HUDEP-2 (cell line): Measurements from ENCODE around the gene ENTPD3.

Source experiments
- DNase-seq, 76 experiments: peaks; one replicate each; lab custom pipeline; 2025; ENCODE audit not compliant: unreplicated experiment in 76 of 76; lab: John Stamatoyannopoulos, UW

Gene ENTPD3

DNA sequence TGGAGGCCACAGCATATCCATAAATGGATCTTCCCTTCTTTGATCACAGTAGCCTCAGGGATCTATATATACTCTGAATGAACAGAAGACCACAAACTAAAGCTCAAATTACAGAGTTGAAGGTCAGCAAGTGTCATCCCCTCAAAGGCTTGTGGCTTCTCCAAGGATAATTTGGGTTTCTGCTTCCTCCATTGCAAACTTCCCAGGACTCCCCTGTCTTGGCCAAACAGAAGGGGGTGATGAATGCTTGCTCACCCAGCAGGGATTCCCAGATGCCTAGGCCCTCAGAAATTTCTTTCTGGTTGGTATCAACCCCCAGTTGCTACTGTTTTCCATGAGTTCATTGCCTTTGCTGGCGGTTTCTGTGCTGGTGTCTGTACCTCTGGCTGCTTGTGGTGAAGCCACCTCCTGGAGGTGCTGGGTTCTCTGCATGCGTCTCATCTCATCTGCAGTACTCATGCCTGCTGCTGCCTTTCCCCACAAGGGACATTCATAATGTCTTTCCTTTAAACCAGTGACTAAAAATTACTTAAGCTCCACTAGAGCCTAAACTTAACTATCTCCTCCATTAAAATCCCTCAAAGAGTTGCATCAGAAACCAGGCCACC, 17.7 kb downstream of the ENTPD3 start:
- no peak for DNase-seq

DNA sequence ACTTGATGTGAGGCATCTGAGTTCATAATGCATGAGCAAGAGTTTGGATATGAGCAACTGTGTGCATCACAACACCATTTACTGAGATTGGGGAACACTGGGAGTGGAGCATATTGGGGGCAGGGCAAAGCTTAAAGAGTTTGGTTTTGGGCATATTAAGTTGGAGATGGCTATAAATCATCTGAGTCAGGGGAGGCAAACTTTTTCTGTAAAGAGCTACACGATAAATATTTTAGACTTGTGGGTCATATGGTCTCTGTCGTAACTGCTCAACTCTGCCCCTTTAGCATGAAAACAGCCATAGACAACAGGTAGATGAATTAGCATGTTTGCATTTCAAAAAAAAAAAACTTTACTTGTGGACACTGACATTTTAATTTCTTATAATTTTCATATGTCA, 20.0 kb downstream of the ENTPD3 start:
- DNase-seq: no peak

DNA sequence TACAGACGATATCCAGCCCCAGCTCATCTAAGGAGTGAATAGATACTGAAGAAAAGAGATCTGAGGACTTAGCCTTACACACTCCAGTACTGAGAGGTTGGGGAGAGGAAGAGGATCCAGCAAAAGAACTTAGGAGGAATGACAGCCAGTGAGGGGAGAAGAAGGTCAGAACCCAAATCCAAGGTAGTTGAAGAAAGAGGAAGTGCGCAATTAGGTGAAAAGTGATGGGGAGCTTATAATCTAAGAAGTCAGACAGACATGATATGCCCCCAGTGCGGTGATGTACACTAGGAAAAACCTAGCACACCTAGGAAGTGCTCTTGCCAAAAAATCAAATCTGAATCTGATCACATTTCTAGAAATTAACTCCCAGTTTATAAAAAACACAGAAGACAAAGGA, 20.6 kb downstream of the ENTPD3 start:
- no peak for DNase-seq

DNA sequence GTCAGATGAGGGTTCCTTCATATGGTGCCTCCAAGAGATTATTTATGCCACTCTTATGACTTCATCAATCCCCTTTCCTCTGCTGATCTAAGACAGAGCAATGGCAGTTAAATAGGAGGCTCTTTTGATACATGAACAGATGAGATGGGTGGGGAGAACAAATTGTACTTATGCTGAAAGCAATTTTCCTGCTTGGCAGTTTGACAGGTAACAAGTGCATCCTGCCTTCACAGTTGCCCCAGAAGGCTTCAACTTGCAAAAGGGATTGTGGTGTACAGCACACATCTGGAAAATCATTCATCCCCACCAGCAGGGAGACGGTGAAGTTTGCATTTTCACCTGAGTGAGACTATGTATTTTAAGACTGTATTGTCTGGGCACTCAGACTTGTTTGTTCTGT, 27.3 kb downstream of the ENTPD3 start:
- DNase-seq: no peak

DNA sequence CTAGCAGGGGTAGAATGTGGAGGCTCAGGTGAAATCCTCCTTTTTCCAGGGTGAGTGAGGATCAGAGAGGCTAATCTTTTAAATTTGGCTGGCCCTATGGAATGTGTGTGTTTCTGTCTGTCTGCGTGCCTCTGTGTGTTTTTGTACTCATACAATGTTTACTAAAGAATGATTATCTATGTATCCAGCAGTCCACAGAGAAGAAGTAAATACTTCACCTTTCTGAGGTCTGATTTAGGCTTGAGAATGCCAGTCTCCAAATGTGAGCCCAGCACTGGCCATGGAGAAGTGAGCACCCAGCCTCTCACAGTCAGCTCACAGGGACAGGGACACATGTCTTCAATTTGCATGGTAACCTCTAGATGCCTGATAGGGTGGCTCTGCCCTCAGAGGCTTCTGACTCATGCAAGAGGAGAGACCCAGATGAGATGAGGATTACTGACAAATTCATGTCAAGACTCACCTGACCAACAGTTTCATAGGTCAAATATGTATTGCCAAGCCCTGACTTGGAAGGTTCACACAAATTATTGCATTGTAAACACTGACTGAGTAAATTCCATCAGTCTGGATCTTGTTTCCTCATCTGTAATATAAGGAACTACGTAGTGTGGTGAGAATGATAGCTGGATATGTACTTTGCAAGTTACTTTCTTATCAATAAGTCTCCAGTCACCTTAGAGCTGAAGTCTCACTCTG, 31.0 kb downstream of the ENTPD3 start:
- DNase-seq: peak in 23 of 76 experiments; percentile 1 to 43 (median 17)

DNA sequence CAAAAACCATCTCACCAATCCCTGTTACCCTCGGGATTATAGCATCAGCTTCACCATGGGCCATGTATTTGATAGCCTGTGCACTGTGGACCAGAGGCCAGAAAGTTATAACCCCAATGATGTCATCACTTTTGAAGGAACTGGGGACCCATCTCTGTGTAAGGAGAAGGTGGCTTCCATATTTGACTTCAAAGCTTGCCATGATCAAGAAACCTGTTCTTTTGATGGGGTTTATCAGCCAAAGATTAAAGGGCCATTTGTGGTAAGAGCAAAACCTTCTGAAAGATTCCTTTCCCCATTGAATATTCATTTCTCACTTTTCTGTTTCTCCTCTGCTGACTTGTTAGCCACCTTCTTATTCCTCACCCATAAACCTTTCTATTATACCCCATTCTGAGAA, 35.9 kb downstream of the ENTPD3 start:
- DNase-seq: no peak

DNA sequence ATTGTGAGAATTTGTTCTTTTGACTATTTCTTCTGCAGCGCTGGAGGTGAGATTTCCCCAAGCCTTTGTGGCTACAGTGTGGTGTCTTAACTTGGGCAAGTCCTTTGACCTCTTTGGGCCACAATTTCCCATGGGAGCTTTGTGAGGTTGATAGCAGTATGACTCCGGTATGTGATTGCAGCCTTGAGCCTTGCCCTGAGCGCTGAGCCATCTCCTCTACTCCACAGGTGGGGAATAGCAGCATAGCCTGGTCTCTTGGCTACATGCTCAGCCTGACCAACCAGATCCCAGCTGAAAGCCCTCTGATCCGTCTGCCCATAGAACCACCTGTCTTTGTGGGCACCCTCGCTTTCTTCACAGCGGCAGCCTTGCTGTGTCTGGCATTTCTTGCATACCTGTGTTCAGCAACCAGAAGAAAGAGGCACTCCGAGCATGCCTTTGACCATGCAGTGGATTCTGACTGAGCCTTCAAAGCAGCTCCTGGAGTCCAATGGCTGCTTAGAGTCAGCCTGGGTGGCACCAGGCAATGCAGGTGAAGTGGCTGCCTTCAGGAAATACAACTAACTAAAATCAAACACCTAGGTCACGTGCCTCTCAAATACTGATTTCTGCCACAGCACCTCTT, 40.2 kb downstream of the ENTPD3 start:
- no peak for DNase-seq

DNA sequence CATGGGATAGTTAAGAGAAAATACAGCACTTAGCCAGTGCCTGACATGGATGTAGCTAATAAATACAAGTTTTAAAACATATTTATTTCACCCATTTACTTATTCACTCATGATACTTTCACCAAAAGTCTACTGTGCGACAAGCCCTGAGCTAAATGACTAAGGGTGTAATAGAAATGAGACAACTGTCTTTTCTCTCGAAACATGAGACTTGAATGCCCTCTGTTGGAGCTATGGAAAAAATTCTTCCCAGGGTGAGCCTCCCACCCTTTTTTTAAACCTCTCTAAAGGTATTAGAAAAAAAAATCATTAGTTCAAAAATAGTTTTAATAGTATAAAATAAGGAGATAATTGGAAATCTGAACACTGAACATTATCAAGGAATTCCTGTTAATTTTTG, 45.8 kb downstream of the ENTPD3 start:
- DNase-seq: no peak

DNA sequence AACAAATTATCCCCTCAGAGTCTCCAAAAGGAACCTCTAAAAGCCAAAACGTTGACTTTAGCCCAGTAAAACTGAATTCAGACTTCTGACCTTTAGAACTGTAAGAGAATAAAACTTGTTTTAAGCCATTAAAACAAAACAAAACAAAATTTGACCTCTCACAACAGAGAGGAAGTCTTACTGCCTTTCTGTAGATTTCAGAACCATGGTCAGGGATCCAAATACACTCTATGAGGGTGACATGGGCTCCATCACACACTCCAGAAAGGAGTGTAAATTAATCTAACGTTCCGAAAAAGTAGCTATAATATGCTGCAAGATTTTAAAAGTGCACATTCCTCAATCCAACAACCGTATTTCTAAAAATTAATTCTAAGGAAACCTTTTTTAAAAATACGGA, 50.9 kb downstream of the ENTPD3 start:
- DNase-seq: no peak

DNA sequence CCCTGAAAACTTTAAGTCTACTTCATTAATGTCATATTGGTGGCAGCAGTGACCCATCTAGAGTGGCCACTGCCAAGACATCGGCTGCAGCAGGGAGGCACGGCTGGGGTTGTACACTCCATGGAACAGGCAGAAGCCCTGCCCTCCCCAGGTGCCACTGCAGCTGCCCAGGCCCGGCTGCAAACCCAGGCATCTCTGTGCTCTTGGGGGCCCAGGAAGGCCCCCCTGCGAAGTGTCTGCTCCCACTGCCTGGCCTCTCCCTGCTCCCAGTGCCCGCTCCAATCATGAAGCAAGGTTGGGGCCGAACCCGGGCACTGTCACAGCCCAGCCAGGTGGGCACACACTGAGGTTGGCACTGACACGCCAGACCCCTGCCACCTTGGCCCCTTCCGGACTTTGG, 58.1 kb downstream of the ENTPD3 start:
- no peak for DNase-seq

DNA sequence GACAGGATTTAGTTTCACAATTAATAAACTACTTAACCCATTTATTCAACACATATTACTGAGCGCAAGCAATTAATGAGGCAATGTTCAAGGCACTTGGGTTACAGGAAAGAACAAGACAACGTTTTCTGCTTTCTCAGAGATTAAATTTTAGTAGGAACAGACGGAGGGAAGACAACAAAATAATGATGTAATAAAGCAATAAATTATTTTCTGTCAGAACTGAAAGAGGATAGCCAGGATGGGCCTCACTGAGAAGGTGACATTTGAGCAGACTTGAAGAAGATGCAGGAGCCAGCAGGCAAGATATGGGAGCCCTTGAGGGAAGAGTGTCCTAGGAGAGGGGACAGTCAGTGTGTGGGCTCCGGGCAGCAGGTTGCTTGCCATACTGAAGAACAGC, 58.9 kb downstream of the ENTPD3 start:
- DNase-seq: no peak

DNA sequence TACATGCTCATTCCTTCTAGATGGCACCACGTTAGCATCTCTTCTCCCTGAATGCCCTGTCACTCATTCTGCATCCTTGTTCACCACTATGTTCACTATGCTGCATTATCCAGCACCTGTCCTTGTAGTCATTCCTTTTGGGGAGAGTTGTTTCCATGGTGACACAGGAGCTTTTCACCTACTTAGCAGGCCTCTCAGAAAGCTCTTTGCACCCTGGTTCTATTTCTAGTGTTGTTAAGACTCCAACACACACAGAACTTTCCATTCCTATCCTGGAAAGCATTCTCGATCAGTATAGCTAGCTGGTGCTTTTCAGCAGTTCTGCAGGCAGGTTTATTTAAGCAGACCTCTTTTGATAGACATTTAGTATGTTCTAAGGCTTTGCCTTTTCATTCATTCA, 63.5 kb downstream of the ENTPD3 start:
- DNase-seq: no peak

DNA sequence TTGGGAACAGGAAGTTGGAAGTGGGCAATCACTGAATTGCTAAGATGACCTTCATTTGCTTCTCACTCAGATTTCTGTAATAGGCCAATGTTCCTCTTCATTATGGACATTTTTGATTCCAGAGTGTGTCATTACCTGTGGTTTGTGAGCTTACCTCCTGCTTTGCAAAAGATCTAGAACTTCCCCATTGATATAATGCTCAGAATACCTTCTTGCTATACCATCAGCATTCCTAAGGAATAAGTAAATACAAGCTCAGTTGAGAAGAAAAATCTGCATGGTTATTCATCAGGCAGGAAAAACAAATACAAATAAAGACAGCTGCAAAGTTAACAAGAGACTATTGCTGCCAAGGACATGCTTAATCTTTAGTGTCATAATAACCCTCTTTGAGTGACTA, 64.6 kb downstream of the ENTPD3 start:
- no peak for DNase-seq

DNA sequence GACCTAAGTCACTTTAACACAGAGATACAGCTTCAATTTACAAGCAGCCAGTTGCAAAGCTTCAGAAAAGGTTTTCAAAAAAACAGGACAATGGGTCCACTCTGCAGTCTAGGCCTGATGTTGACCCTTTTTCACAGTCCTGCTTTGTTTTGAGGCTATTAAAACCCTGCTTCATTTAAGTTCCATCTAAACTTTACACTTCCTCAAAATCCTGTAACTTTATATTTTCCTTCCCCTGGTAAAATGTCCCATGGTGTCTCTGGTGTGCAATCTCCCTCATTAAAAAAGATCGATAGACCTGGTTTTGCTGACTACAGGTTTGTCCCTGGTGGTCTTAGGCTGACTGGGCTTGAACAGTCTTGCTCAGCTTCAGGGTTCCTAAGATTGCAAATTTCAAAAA, 65.1 kb downstream of the ENTPD3 start:
- DNase-seq: no peak

DNA sequence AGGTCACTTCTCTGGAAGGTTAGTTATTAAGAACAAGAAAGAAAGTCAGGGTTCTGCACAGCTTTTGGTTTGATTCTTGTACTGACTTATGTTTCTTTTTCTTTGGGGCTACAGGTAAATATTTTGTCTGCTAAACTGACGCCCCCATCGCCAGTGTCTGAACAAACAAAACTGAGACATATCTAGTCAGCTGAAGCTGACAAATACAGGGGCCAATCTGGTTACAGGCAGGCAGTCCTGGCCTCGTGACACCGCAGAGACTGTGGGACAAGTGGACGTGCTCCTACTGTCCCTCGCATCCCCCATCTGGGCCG, 65.5 kb downstream of the ENTPD3 start:
- peak in 1 of 76 experiments; percentile 26 for DNase-seq

DNA sequence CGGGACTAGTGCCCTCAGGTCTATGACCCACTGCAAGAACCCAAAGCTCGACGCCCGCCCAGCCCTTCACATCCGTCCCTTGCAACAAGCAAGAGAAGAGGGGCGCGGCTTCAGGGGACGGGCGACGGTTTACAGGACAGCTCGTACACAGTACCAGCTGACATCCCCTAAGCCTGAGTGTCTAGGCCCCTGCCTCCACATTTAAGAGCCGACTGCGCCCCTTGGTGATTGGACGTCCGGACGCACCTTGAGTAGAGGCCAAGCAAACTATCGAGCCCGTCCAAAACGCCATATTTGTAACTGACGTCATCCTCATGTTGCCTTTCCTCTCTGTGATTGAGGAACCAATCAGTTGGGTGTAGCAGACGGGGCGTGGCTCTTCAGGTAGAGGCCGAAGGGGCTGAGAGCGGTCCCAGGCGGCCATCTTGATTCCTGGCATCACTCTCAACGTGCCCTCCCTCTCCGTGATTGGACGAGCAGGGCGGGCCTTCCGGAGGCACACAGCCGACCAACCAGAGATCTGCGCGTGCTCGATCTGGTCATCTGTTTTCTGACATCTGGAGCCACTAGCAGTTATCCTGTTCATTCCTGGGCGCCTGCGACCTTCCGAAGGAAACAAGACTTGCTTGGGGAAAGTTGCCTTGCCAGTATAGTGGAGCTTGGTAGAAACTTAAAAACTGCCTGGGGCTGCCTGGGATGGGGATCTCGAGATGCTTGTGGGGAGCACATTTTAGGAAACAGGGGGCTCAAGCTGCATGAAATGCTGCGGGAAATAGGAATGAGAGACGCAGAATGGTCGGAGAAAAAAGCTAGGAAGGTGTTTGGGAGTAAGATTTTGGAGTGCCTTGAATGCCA, 66.1 kb downstream of the ENTPD3 start:
- peak in 75 of 76 experiments; percentile 74 to 98 (median 95) for DNase-seq

DNA sequence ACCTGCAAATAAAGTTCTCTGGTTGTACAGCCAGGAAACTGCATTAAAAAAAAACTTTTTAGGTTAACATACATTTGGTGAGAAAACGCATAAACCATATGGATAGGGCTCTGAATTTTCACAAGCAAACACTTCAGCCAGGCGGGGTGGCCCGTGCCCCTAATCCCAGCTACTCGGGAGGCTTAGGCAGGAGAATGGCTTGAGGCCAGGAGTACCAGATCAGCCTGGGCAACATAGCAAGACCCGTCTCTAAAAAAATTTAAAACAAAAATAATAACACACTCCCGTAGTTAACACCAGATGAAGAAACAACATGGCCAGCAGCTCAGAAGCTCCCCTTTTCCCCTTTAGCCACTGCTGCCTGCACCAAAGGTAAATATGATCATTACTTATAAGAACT, 66.9 kb downstream of the ENTPD3 start:
- DNase-seq: no peak

DNA sequence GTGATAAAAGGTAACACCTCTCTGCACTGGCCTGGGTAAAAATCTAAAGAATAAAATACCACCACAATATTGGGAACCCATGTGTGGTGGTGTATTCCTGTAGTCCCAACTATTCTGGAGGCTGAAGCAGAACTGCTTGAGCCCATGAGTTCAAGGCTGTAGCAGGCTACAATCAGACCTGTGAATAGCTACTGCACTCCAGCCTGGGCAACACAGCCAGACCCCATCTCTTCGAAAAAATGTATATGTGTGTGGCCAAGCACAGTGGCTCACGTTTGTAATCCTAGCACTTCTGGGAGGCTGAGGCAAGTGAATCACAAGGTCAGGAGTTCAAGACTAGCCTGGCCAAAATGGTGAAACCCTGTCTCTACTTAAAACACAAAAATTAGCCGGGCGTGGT, 68.3 kb downstream of the ENTPD3 start:
- no peak for DNase-seq

DNA sequence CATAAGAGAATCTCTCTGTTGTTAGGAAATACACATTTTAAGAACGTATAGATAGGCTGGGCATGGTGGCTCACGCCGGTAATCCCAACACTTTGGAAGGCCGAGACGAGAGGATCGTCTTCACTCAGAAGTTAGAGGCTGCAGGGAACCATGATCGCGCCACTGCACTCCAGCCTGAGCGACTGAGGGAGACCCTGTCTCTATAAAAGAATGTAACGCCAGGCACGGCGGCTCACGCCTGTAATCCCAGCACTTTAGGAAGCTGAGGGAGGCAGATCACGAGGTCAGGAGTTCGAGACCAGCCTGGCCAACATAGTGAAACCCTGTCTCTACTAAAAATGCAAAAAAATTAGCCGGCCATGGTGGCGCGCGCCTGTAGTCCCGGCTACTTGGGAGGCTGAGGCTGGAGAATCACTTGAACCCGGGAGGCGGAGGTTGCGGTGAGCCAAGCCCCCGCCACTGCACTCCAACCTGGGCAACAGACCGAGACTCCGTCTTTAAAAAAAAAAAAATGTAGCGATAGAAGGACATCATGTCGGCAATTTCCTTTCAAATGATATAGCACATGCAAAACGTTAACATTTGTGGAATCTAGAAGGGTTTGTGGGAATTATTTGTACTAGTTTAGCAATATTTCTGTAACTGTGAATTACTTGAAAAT, 69.4 kb downstream of the ENTPD3 start:
- DNase-seq: no peak

DNA sequence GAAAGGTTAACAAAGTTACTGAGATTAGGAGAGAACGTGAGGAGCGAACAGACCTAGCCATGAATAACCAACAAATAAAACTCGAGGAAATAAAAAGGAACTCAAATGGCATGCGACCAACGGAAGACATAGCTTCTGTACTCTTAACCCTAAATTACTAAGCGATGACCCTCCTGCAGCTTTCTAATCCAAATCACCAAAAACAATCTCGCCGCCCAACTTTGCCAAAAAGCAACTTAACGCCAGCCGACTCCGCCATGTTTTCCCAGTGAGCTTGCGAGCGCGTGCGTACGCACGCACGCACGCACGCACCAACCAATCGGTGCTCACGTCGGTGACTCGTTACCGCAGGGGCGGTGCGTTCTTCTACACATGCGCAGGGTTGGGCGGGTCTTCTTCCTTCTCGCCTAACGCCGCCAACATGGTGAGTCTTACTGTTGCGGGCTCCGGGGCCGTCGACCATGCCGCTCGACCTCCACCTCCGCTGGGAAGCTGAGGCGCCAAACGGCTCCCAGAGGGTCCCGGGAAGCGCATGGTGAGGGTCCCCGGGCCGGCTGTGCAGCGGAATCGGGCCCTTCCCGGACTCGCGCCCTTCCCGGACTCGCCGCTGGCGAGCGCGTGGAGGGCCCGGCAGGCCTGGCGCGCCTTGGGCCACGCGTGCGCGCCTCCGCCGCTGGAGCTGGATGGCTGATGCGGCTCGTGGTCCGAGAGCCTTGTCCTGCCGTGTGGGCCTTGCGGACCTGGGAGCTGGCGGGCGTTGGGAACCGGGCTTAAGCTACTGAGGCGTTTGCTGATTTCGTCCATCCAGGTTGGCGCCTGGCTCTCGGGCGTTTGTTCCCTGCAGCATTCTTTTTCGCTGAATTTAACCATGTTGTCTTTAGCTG, 70.2 kb downstream of the ENTPD3 start, which contains the start of gene RPL14:
TSS of gene RPL14 (plus strand) at position 400 of the 884 bp plus-strand sequence. CDS start at position 533, 133 bp downstream.
- DNase-seq: peak in 75 of 76 experiments; percentile 35 to 94 (median 88)
